ENCODE data around the gene ZNRF3. TPM values are rescaled to one million over a fixed set of nuclear protein-coding genes. Genes with fewer than 3 reads are reported as not detected.

The ZNRF3 gene
- total RNA-seq, 1 experiment from 2014 or later: 8.1 TPM

GRCh38 chr22:28920757-28921584 lies 37.6 kb downstream of the ZNRF3 start:
- BruUV-seq (replicated peaks): no TSS peak
- H3K4me1 ChIP-seq (ENCODE audit: insufficient read depth, low read length): no peaks in the 10 kb centered on the region
- no peak overlapping the region for H2AFZ ChIP-seq (ENCODE audit: low read length)
- DNase-seq (no peak), ATAC-seq (no peak)
- no peaks in the 10 kb centered on the region for H3K9me2 ChIP-seq (replicated peaks; ENCODE audit: low read length)
- no peak overlapping the region for H3K27ac ChIP-seq (ENCODE audit: low read length)
- H4K20me1 ChIP-seq (ENCODE audit: low read length): no peaks in the 10 kb centered on the region
- no peaks in the 10 kb centered on the region for H3F3A ChIP-seq (ENCODE audit: low read length, unreplicated experiment)
- TF ChIP-seq EZH2 (IDR thresholded peaks at IDR 0.05; ENCODE audit: low read length, unreplicated experiment): no peak
- no peak for TF ChIP-seq EZH2phosphoT487 (IDR thresholded peaks at IDR 0.05; ENCODE audit: borderline replicate concordance, low read length)
- no peak for TF ChIP-seq CTCF (conservative IDR thresholded peaks at IDR 0.05; ENCODE audit: low read depth, low read length)
- no peaks in the 10 kb centered on the region for H3K36me3 ChIP-seq (ENCODE audit: low read depth, low read length)
- no peak overlapping the region for H3K4me3 ChIP-seq (ENCODE audit: low read length)
- ChIA-PET POLR2A (ENCODE audit: unreplicated experiment) (no interaction called here), CTCF (no interaction called here)
- peaks cover 2% of the 10 kb centered on the region; the same call in 1 of the 2 replicates for H3K79me2 ChIP-seq (ENCODE audit: low read length)
- no peak overlapping the region for H3K9ac ChIP-seq (ENCODE audit: low read length)
- intact Hi-C loops (cut with micrococcal nuclease): no loop called here
- H3K27me3 ChIP-seq (ENCODE audit: low read length): no peaks in the 10 kb centered on the region
- H3K9me3 ChIP-seq (ENCODE audit: low read length): no peaks in the 10 kb centered on the region
- no peak overlapping the region for H3K4me2 ChIP-seq (ENCODE audit: low read length)

- no peak overlapping the region for H3K4me3 ChIP-seq (ENCODE audit: low read length)
- no peak overlapping the region for H2AFZ ChIP-seq (ENCODE audit: low read length)
- ChIA-PET CTCF (no interaction called here), POLR2A (ENCODE audit: unreplicated experiment) (no interaction called here)
- H3K9me3 ChIP-seq (ENCODE audit: low read length): no peaks in the 10 kb centered on the region
- H3F3A ChIP-seq (ENCODE audit: low read length, unreplicated experiment): no peaks in the 10 kb centered on the region
- intact Hi-C loops (cut with micrococcal nuclease): no loop called here
- H3K4me2 ChIP-seq (ENCODE audit: low read length): no peak overlapping the region
- TF ChIP-seq EZH2phosphoT487 (IDR thresholded peaks at IDR 0.05; ENCODE audit: borderline replicate concordance, low read length) (no peak), EZH2 (IDR thresholded peaks at IDR 0.05; ENCODE audit: low read length, unreplicated experiment) (no peak), CTCF (conservative IDR thresholded peaks at IDR 0.05; ENCODE audit: low read depth, low read length) (no peak)
- H3K4me1 ChIP-seq (ENCODE audit: insufficient read depth, low read length): no peaks in the 10 kb centered on the region
- no peaks in the 10 kb centered on the region for H4K20me1 ChIP-seq (ENCODE audit: low read length)
- DNase-seq (no peak), ATAC-seq (no peak)
- H3K9ac ChIP-seq (ENCODE audit: low read length): no peak overlapping the region
- H3K9me2 ChIP-seq (replicated peaks; ENCODE audit: low read length): no peaks in the 10 kb centered on the region
- H3K36me3 ChIP-seq (ENCODE audit: low read depth, low read length): no peaks in the 10 kb centered on the region
- no peaks in the 10 kb centered on the region for H3K27me3 ChIP-seq (ENCODE audit: low read length)
- BruUV-seq (replicated peaks): no TSS peak
- H3K79me2 ChIP-seq (ENCODE audit: low read length): peaks cover 4% of the 10 kb centered on the region; the same call in 1 of the 2 replicates
- H3K27ac ChIP-seq (ENCODE audit: low read length): no peak overlapping the region
Measured at GRCh38 chr22:28921585-28921879, 38.2 kb downstream of the ZNRF3 start.

- no peak overlapping the region for H3K4me2 ChIP-seq (ENCODE audit: low read length)
- BruUV-seq (replicated peaks): no TSS peak
- ATAC-seq: no peak
- H3F3A ChIP-seq (ENCODE audit: low read length, unreplicated experiment): no peaks in the 10 kb centered on the region
- ChIA-PET CTCF (no interaction called here), POLR2A (ENCODE audit: unreplicated experiment) (no interaction called here)
- no peak overlapping the region for H2AFZ ChIP-seq (ENCODE audit: low read length)
- no peaks in the 10 kb centered on the region for H3K4me1 ChIP-seq (ENCODE audit: insufficient read depth, low read length)
- intact Hi-C loops (cut with micrococcal nuclease): no loop called here
- no peaks in the 10 kb centered on the region for H4K20me1 ChIP-seq (ENCODE audit: low read length)
- H3K4me3 ChIP-seq (ENCODE audit: low read length): no peak overlapping the region
- H3K27ac ChIP-seq (ENCODE audit: low read length): no peak overlapping the region
- H3K27me3 ChIP-seq (ENCODE audit: low read length): no peaks in the 10 kb centered on the region
- no peak for TF ChIP-seq EZH2phosphoT487 (IDR thresholded peaks at IDR 0.05; ENCODE audit: borderline replicate concordance, low read length)
- no peak for TF ChIP-seq EZH2 (IDR thresholded peaks at IDR 0.05; ENCODE audit: low read length, unreplicated experiment)
- no peak for TF ChIP-seq CTCF (conservative IDR thresholded peaks at IDR 0.05; ENCODE audit: low read depth, low read length)
- DNase-seq: no peak
- H3K9me2 ChIP-seq (replicated peaks; ENCODE audit: low read length): no peaks in the 10 kb centered on the region
- no peaks in the 10 kb centered on the region for H3K9me3 ChIP-seq (ENCODE audit: low read length)
- no peaks in the 10 kb centered on the region for H3K36me3 ChIP-seq (ENCODE audit: low read depth, low read length)
- H3K79me2 ChIP-seq (ENCODE audit: low read length): peaks cover 4% of the 10 kb centered on the region; the same call in 1 of the 2 replicates
- no peak overlapping the region for H3K9ac ChIP-seq (ENCODE audit: low read length)
Measured at GRCh38 chr22:28922540-28923244, 39.3 kb downstream of the ZNRF3 start.
